ENCODE data around the gene FAM184A.
"Not testable (repeated sequence)": the region's sequence is repeated elsewhere in the genome, so short reads cannot be mapped to it uniquely, and the experiment has no call there.

The FAM184A gene

DNA sequence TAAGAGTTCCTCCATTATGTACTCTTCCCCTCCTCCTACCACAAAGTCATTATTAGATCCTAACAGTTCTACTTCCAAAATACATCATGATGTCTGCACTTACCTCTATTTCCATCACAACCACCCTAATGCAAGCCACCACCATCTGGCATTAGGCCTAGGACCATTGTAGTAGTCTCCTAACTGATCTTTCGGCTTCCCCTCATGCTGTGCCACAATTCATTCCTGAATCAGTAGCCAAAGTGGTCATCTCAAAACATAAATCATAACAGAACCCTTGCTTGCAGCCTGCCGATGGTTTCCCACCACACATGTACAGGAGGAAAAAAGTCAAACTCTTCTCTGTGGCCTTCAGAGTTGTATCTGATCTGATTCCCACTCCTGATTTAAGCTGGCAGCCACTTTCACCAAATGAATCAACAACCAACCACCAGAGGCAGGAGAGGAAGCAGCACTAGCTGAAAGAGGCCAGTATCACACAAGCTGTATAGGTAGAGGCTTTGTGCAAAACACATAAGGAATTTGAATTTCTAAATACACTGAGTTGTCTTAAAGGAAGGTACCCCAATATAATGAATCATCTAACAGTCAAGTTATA lies 26.1 kb downstream of the FAM184A start:
- peak in 1 of 2 donors; percentile 10 for DNase-seq

DNA sequence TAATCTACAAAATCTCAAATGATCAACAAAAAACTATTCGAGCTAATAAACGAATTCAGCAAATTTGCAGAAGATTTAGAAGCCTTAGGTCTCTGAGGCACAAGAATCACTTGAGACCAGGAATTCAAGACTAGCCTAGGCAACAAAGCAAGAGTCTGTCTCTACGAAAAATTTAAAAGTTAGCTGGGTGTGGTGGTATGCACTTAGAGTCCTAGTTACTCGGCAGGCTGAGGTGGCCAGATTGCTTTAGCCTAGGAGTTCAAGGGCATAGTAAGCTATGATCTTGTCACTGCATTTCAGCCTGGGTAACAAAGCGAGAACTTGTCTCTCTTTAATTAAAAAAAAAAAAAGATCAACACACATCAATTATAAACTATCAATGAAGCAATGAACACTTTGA lies 34.2 kb downstream of the FAM184A start:
- no peak for DNase-seq

DNA sequence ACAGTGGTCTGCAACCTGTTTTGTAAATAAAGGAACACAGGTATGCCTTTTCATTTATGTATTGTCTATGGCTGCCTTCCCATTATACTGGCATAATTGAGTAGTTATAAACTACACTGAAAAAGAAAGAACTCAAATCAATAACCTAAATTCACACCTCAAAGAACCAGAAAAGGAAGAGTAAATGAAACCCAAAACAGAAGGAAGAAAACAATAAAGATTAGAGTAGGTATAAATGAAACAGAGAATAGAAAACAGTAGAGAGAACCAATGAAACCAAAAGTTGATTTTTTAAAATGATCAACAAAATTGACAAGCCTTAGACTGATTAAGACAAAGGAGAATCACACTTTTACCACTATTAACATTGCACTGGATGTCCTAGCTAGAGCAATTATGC lies 34.7 kb downstream of the FAM184A start:
- DNase-seq, result no peak

DNA sequence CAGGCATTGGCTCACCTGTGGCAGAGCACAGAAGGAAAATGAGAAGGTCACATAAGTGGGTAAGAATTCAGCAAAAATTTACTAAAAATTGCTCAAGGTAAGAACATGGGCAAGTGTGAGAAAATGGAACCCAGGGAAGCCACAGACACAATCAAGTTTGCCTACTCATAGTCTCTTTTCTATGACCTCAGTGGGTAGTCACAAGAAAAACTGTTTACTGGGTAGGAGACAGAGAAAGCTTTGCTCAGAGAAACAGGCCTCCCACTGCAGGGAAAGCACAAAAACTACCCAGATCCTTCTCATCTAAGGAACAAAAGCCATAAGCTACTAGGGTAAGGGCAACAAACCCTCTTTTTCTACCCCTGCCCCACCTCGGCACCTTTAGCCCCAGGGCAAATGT lies 35.2 kb downstream of the FAM184A start:
- no peak for DNase-seq

DNA sequence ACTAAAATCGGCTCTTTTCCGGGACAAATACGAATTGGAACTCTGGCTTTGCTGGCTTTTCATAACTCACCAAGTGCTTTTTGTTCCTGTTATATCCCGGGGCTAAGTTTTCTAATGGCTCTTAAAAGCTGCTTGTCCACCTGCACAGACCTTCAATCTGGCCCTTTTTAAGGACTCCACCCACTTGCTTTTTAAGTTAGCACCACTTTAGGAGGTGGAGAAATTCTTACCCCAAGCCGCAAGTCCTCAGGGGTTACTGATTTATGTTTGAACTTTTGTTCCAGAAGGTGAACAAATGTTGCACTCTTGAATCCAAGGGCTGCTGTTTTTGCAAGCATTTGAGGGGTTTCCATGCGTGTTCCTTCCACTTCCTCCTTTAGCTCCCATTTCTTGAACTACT lies 37.8 kb downstream of the FAM184A start:
- no peak for DNase-seq

DNA sequence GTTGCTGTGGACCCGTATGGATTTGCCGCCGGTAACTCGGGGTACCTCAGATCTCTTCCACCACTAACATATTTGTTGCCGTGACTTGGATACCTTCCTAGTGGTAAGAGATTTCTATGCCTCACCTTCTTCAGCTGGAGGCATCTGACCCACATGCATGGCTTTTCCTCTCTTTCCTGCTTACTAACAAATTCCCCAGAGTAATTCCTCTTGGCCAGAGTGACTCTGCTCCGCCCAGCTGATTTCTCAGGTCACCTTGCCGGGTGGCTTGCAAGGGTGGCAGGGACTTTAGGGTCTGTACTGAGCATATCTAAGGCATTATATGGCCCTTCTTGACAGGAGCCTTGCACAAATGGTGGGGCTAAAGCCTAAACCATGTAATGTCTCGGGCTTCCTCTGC lies 38.2 kb downstream of the FAM184A start:
- no peak for DNase-seq

DNA sequence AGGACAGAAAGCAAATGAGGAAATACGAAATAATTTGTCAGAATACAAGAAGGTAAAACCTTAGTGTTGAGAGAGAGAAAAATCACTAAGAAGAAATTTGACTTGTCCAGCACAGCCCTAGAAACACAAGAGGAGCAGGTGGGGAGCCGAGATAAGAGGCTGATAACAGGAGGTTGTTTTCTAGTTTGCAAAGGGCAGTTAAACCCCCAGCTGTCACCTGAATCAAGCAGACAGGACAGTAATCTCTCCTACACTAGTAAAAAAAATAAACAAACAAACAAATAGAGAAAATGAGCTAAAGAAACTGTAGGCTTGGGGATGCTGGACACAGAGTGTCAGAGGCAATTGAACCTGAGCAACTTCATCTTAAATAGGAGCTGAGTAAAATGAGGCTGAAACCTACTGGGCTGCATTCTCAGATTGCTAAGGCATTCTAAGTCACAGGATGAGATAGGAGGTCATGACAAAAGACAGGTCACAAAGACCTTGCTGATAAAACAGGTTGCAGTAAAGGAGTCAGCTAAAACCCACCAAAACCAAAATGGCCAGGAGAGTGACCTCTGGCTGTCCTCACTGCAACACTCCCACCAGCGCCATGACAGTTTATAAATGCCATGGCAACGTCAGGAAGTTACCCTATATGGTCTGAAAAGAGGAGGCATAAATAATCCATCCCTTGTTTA lies 40.4 kb downstream of the FAM184A start:
- no peak for DNase-seq

DNA sequence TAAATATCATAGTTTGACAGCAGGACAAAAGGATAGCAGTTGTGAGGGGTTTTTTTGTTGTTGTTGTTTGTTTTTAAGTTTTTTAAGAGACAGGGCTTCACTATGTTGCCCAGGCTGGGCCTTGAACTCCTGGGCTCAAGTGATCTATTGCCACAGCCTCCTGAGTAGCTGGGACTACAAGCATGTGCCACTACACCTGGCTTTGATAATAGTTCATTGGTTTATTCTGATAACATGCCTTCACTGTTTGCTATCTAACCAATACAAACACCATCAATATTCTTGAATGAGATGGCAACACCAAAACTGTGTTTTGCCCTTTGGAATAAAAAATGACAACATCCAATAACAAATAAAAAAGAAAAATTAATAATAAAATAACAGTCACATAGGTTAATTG lies 41.2 kb downstream of the FAM184A start:
- DNase-seq, result no peak

DNA sequence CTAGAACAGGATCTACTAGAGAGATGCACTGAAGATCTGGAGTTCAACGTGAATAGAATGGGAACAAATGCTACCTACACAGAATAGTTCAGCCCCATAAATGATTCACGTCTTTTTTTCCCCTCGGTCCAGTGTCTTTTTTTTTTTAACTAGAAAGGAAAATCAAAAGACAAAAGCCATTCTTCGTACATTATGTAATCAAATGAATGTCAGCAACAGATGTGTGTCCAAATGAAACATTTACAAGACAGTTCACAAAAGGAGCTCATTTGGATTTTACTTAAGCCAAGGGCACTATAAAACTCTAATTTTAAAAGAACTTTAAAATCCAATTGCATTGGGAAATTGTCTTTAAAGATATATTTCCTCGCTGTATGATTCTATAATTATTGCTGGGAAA lies 42.4 kb downstream of the FAM184A start:
- DNase-seq, result no peak

DNA sequence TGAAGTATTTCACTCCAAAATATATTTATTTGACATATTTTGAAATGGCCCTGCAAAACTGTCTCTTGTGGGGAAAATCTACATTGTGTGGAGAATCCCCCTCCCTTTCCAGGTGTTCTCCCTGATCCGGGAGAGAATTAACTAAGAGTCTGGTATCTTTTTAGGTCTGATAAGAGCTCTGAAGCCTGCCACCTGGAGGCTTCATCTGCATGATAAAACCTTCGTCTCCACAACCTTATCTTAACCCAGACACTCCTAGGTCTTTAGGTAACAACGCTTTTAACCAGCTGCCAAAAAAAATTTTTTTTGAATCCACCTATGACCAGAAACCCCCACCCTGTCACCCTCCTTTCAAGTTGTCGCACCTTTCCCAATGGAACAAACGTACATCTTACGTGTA lies 43.0 kb downstream of the FAM184A start:
- no peak for DNase-seq

DNA sequence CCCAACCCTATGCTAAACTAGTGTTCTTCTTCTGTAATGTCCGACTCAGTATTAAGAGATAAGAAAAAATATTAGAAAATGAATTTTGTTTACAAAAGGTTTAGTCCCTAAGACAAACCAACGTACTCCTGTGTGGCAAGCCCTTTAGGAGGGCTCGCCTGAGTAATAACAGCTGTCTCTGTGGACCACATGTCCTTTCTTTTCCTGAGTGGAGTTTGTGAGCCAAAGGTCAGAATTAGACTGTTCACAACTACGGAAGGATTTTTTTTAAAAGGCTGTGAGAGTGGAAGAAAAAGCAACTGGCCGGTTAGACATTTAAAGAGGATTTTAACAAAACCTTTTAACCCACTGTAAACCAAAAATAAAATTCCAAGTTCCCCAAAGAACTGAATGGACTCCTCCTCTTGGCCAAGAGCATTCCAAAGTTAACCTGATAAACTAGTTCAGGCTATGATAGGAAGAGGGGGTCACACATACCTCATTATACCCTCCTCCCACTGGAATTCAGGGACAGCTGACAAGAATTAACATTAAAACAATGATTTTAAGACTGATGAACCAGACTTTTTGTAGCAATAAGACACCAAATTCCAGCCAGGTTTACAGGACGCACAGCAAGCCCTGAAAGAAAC lies 43.5 kb downstream of the FAM184A start:
- DNase-seq, result no peak

DNA sequence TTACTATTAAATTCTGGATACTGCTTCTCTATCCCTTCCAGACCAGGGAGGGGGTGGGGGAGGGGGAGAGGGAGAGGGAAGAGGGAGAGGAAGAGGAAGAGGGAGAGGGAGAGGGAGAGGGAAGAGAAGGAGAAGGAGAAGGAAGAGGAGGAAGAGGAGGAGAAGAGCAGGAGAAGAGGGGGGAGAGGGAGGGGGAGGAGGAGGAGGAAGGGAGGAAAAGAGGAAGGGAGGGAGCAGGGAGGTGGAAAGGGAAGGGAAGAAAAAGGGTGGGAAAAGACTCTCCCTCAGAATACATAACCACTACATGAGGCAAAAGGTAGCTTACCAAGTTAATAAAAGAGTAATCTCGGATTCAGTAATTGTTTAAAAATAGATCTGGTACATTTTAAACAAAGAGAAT lies 46.0 kb downstream of the FAM184A start:
- DNase-seq, result no peak

DNA sequence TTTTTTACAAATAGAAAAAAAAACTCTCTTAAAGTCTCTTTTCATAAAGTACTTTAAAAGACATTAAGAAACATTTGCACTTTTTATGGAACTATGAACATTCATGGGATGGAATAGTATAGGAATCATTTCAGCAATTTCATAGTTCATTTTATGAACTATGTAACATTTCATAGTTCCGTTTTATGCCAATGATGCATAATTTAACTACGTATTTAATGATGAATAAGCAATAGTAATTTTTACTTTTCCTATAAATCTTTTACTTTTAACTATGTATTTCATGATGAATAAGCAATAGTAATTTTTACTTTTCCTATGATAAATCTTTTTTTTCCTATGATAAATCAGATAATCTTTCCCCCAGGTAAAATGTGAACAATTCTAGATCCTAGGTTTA lies 47.7 kb downstream of the FAM184A start:
- DNase-seq, result no peak

DNA sequence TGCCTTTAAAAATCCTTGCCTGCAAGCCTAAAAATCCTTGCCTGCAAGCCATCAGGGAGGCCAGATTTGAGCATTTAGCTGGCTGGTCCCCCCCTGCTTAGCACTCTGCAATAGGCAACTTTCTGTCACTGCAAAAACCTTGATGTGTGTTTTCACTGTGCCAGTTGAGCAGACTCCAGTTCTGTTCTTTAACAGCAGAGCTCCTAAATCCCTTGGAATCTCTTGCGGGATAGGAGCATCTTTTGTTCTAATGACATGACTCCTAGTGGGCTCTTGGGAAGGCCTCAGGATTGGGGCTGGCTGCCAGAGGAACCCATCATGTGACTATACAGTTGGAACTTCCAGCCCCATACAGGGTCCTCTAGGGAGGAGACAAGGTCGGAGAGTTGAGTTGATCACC lies 50.4 kb downstream of the FAM184A start:
- DNase-seq, result no peak

DNA sequence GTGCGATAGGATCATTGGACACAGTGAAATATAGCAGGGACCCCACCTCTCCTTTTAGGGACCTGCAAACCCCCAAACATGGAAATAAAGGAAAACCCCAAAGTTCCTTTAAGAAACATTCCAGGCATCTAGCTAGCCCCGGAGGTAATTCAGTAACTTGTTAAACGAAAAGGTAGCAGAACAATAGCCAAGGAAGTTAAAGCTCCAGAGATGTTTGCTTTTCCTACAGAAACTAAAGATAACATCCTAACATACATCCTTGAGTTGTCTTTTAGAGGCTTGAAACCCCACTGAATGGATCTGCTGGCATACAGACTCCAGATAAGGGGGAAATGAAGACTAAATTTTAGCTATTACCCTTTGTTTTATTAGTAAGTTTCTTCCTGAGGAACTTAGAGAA lies 51.0 kb downstream of the FAM184A start:
- DNase-seq, result no peak

DNA sequence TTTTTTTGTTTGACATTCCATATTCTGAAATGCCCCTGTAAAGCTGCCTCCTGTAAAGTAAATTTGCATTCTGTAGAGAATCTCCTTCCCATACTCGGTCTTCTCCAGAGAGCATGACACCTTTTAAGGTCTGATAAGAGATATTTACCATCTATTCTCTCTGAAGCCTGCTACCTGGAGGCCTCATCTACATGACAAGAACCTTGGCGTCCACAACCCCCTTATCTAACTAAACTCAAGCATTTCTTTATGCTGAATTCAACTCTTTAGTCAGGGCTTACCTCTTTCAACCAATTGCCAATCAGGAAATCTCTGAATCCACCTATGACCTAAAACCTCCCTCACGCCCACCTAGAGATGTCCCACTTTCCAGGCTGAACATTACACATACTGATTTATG lies 51.6 kb downstream of the FAM184A start:
- DNase-seq, result no peak

DNA sequence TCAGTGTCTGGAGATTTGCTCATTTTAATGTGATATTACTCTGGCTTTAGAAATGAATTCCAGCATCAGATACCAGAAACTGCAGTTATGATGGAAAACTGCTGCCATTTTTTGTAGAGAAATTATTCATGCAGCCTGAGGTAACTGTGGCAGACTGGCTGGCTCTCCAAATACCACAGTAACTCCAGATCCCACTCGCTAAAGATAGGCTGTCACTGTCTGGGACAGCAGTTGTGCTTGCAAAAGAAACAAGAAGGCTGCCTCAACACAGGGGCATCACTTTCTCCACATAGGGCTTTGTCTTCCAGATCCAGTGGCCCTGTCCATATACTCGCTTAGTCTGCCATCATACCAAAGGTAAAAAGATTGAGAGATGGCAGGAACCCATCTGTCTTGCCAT lies 52.7 kb downstream of the FAM184A start:
- no peak for DNase-seq

DNA sequence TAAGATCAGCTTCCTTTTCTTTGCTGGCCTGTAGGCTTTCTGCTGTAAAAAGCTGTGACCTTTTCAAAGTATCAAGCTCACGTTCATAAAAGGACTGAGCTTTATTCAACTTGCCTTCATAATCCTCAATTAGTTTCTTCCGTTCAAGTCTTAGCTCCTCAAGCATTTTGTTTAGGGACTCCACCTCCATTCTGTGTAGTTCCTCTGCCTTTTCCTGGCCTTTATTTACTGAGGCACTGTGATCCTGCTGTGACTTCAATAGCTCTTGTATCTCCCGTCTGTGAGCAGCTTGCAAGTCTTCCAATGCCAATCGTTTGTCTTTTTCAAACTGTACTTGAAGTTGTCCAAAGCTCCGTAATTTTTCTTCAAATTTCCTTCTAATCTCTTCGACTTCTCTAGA lies 54.4 kb downstream of the FAM184A start:
- no peak for DNase-seq

DNA sequence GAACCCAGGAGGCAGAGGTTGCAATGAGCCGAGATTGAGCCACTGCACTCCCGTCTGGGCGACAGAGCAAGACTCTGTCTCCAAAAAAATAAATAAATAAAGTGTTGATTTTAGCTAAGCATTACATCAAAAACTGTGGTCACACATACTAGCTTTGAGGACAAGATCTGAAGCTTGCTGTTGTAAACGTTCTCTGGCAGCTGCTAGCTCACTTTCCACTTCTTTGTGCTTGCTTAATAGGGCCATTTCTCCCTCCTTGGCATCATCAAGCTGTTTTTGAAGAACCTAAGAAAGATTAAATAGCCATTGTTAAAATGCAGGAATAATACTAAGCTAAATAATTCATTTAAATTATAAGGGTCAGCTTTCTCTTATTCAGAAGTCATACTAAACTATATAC lies 55.7 kb downstream of the FAM184A start:
- DNase-seq, result no peak

DNA sequence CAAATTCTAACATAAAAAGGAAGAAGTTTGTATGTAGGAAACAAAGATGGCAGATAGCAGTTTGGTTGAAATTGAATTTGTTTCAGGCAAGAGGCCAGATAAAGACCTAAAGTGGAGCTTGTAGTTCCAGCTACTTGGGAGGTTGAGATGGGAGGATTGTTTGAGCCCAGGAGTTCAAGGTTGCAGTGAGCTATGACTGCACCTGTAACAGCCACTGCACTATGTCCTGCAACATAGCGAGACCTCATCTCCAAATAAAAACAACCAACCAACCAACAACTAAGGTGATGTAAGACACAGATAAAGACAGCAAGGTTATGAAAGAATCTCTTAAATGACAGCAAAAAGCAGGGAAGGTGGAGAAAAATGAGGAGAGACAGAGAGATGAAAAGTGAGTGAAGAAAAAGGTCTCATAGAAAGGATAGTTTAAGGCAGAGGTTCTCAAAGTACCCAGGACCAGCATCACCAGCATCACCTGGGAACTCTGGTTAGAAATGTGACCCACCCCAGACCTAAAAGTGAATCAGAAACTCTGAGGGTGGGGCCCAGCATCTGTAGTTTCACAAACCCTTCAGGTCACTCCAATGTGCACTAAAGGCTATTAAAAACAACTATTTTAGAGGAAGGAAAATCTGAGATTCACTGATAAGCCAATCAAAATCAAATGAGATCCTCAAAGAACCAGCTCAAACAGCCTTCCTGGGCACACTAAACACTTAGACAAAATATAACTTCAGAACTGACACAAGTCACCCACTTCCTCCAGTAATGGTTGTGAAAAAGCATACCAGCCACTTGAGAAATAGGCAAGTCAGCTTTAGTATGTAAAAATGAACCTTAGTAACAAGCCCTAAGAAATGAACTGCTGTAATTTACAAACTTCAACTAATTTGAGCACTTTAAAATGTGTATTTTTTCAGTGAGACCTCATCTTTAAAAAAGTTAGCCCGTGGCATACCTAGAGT lies 57.6 kb downstream of the FAM184A start:
- no peak for DNase-seq

DNA sequence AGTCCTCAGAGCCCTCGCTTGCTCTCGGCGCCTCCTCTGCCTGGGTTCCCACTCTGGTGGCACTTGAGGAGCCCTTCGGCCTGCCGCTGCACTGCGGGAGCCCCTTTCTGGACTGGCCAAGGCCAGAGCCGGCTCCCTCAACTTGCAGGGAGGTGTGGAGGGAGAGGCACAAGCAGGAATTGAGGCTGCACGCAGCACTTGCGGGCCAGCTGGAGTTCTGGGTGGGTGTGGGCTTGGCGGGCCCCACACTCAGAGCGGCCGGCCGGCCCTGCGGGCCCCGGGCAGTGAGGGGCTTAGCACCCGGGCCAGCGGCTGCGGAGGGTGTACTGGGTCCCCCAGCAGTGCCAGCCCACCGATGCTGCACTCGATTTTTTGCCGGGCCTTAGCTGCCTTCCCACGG lies 63.3 kb downstream of the FAM184A start:
- not testable (repeated sequence) for DNase-seq

DNA sequence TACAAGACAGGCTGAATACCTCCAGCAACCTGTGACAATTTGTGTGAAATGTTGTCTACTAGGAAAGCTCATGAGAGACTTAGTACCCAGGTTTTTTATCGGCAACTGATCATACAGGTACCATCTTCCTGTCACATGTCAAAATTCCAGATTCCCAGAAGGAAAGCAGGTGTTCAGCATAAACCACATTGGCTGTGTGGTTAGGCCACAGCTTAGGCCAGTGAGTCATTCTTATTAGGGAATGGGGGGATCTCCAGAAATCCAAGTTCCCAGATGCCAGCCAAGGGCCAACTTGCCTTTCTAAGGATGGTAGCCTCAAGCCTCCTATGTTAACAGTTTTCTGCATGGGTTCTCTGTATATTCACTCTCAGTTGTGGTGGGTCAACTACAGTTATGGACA lies 65.9 kb downstream of the FAM184A start:
- DNase-seq, result no peak

DNA sequence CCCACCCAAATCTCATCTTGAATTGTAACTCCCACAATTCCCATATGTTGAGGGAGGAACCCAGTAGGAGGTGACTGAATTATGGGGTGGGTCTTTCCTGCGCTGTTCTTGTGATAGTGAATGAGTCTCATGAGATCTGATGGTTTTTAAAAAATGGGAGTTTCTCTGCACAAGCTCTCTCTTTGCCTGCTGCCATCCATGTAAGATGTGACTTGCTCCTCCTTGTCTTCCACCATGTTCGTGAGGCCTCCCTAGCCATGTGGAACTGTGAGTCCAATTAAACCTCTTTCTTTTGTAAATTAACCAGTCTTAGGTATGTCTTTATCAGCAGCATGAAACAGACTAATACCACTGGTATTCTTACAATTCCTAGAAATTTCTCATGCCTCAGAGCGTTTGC lies 69.2 kb downstream of the FAM184A start:
- not testable (repeated sequence) for DNase-seq

DNA sequence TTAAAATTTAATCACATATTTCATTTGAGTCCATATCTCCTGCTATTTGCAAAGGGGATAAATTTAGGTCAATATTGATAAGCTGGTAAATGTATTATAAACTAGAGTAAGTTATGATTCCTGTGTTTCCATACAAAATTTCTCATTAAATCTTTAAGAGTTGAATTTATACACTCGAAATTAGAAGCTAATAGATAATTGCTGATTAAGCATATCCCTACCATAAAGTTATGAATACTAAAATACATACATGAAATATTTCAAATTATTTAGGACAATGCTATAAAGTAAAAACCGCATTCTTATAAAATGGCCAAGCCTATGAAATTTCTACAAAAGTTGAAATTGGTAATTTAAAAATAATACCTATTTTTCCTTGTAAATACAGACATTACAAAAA lies 71.5 kb downstream of the FAM184A start:
- DNase-seq, result no peak

Measured in stimulated activated CD4-positive, alpha-beta T cell treated with anti-CD3 and anti-CD28 coated beads, Interleukin-2, amount 100 ng/mL, for 24 hours (primary cell).